GM12878 (cell line): ENCODE data around the gene CASP8AP2. TPM values are rescaled to one million over a fixed set of nuclear protein-coding genes. Genes with fewer than 3 reads are reported as not detected.

Experiments used
- ATAC-seq: fragments of 200-7000 bp; cut with Tn5 transposase; 3 replicates; pipeline ENCODE4 v1.9.1; 2020; ENCODE audit warnings: mild to moderate bottlenecking, moderate library complexity
- BruUV-seq: library from RNA; stranded (reverse); fragments of 400-500 nt; replicated peaks from 2 replicates; lab custom pipeline; 2021; lab: Mats Ljungman, UMichigan
- CTCF ChIA-PET: fragments of 300-600 bp; sonication (Branson Sonifier 250); formaldehyde crosslinking; extraction: SDS; loops from one replicate; lab custom pipeline; 2021; ENCODE audit warnings: inconsistent platforms; lab: Yijun Ruan, JAX
- POLR2A ChIA-PET: fragments of 350-600 bp; formaldehyde crosslinking; extraction: SDS; loops from one replicate; lab custom pipeline; 2021; ENCODE audit warnings: inconsistent platforms; lab: Charles Lee
- RAD21 ChIA-PET: fragments of 300-600 bp; sonication (Branson Sonifier 250); formaldehyde crosslinking; loops from one replicate; lab custom pipeline; 2023; ENCODE audit warnings: antibody characterized with exemption; ENCODE audit not compliant: unreplicated experiment; lab: Charles Lee
- SMC1A ChIA-PET: fragments of 300-600 bp; sonication (Branson Sonifier 250); formaldehyde crosslinking; loops from one replicate; lab custom pipeline; 2023; ENCODE audit not compliant: unreplicated experiment, uncharacterized antibody; lab: Charles Lee
- DNase-seq: peaks from one replicate; pipeline ENCODE4 v3.0.0-alpha.2; 2011; ENCODE audit warnings: low read depth, low spot score
- FAIRE-seq: peaks from 3 replicates; lab custom pipeline; 2011; peaks lifted over from hg19 to GRCh38; lab: Jason Lieb, UNC
- H2AFZ ChIP-seq: 2 replicates; pipeline ENCODE4 v1.6.0; 2011; ENCODE audit warnings: low read depth, low read length, control low read depth; ENCODE audit not compliant: control insufficient read depth
- H3K27ac ChIP-seq: 2 replicates; pipeline ENCODE4 v1.5.1; 2011; ENCODE audit warnings: control low read depth; ENCODE audit not compliant: control insufficient read depth, insufficient read depth
- H3K27me3 ChIP-seq, 2 experiments: replicated peaks in 1 of 2; 2 replicates each; pipeline versions ENCODE4 v1.6.0 to v1.6.1; 2011; ENCODE audit warnings: low read length in 1 of 2; ENCODE audit not compliant: control insufficient read depth in 2 of 2, insufficient read depth in 2 of 2
- H3K36me3 ChIP-seq, 2 experiments: 2 replicates each; pipeline ENCODE4 v1.5.1; 2011; ENCODE audit warnings: low read length in 1 of 2; ENCODE audit not compliant: control insufficient read depth in 2 of 2, insufficient read depth in 2 of 2
- H3K4me1 ChIP-seq: 2 replicates; pipeline ENCODE4 v1.6.1; 2011; ENCODE audit warnings: mild to moderate bottlenecking, low read length, moderate library complexity, mixed read lengths; ENCODE audit not compliant: control insufficient read depth, insufficient read depth
- H3K4me2 ChIP-seq: 2 replicates; pipeline ENCODE4 v1.6.0; 2011; ENCODE audit warnings: control low read depth; ENCODE audit not compliant: control insufficient read depth, insufficient read depth
- H3K4me3 ChIP-seq: fragments of 200-600 bp; sonication (generic); 2 replicates; pipeline ENCODE4 v1.5.1; 2016
- H3K79me2 ChIP-seq: 2 replicates; pipeline ENCODE4 v1.6.0; 2011; ENCODE audit warnings: low read length; ENCODE audit not compliant: control insufficient read depth, insufficient read depth
- H3K9ac ChIP-seq: 2 replicates; pipeline ENCODE4 v1.8.0; 2011; ENCODE audit warnings: low read length, control low read depth, mixed read lengths; ENCODE audit not compliant: control insufficient read depth, insufficient read depth
- H3K9me3 ChIP-seq: replicated peaks from 3 replicates; pipeline ENCODE4 v1.5.1; 2011; ENCODE audit warnings: mild to moderate bottlenecking, low read length; ENCODE audit not compliant: control insufficient read depth, insufficient read depth
- H4K20me1 ChIP-seq: 2 replicates; pipeline ENCODE4 v1.6.0; 2011; ENCODE audit not compliant: control insufficient read depth, insufficient read depth
- CHD2 ChIP-seq: IDR thresholded peaks from 2 replicates; pipeline ENCODE4 v1.6.1; 2011; ENCODE audit warnings: low read depth, low read length, improper control_type of control experiment, borderline replicate concordance
- CTCF ChIP-seq, 3 experiments: IDR thresholded peaks in 2 of 3; conservative IDR thresholded peaks in 1 of 3; 2 replicates each; pipeline ENCODE4 v1.5.1; 2011; ENCODE audit warnings: low read depth in 3 of 3, low read length in 3 of 3, mild to moderate bottlenecking in 3 of 3, control low read depth in 2 of 3, moderate library complexity in 2 of 3, inconsistent platforms in 1 of 3, mixed read lengths in 1 of 3; ENCODE audit not compliant: control insufficient read depth in 2 of 3, insufficient read depth in 1 of 3; ENCODE audit errors: extremely low read depth in 1 of 3
- HDAC6 ChIP-seq: fragments of 200-600 bp; sonication (generic); IDR thresholded peaks from one replicate; pipeline ENCODE4 v1.8.0; 2017; ENCODE audit warnings: antibody characterized with exemption; ENCODE audit not compliant: unreplicated experiment
- HDGF ChIP-seq: fragments of 450-650 bp; IDR thresholded peaks from 2 replicates; pipeline ENCODE4 v1.6.1; 2016; ENCODE audit warnings: antibody characterized with exemption
- KAT2A ChIP-seq: conservative IDR thresholded peaks from 2 replicates; pipeline ENCODE4 v1.6.1; 2011; ENCODE audit warnings: low read depth, low read length; ENCODE audit not compliant: control insufficient read depth
- KDM1A ChIP-seq: fragments of 200-600 bp; sonication (generic); IDR thresholded peaks from 2 replicates; pipeline ENCODE4 v1.6.1; 2016; ENCODE audit warnings: borderline replicate concordance
- NFYA ChIP-seq: IDR thresholded peaks from 2 replicates; pipeline ENCODE4 v1.6.1; 2011; ENCODE audit warnings: low read depth, mild to moderate bottlenecking, low read length, improper control_type of control experiment, borderline replicate concordance
- PKNOX1 ChIP-seq: fragments of 450-650 bp; IDR thresholded peaks from 2 replicates; pipeline ENCODE4 v1.6.1; 2016; ENCODE audit warnings: mild to moderate bottlenecking
- RFX5 ChIP-seq: IDR thresholded peaks from 2 replicates; pipeline ENCODE4 v1.6.1; 2011; ENCODE audit warnings: low read depth, low read length, improper control_type of control experiment
- SMAD1 ChIP-seq: fragments of 450-650 bp; IDR thresholded peaks from 2 replicates; pipeline ENCODE4 v1.6.1; 2018; ENCODE audit warnings: mild to moderate bottlenecking, low read depth; ENCODE audit not compliant: partially characterized antibody
- ZBED1 ChIP-seq: IDR thresholded peaks from 2 replicates; pipeline ENCODE4 v1.6.1; 2016; ENCODE audit warnings: borderline replicate concordance
- ZSCAN29 ChIP-seq: fragments of 450-650 bp; IDR thresholded peaks from 2 replicates; pipeline ENCODE4 v1.6.1; 2017; ENCODE audit warnings: mild to moderate bottlenecking, moderate library complexity
- WGBS: methylation state at CpG from one replicate; pipeline ENCODE4 v1.1.6; 2016; ENCODE audit warnings: low lambda C conversion rate; ENCODE audit not compliant: insufficient replicate concordance, insufficient coverage; ENCODE audit errors: missing lambda C conversion rate; 5-methylcytosine and 5-hydroxymethylcytosine counted together
- in situ Hi-C: fragments of 300-500 bp; cut with MboI; formaldehyde crosslinking; loops from 9 replicates; pipeline ENCODE4 v1.14.3; 2018; ENCODE audit warnings: mixed read lengths
- intact Hi-C: fragments of 100-400 bp; cut with micrococcal nuclease; formaldehyde crosslinking; loops from one replicate; pipeline ENCODE4 v1.14.2; 2022; ENCODE audit not compliant: unreplicated experiment
- polyA plus RNA-seq, 11 experiments: library from polyadenylated mRNA; depleted of rRNA in 4 of 11; unstranded in 6 of 11; stranded (reverse) in 5 of 11; fragments of >200 nt; fragmentation: Nextera tagmentation in 4 of 11; fragmentation: Illumina TruSeq in 1 of 11; extraction: Ambion mirVana in 4 of 11; extraction: Trizol in 1 of 11; gene quantifications; 1 replicate in 1 of 11; 2 replicates in 10 of 11; pipeline versions ENCODE4 v1.2.1 to v1.2.3, GENCODE V29; 2011 to 2016; ENCODE audit warnings: inconsistent platforms in 2 of 11, missing spikeins in 2 of 11, low read depth in 1 of 11
- total RNA-seq, 4 experiments: library from RNA; depleted of rRNA in 3 of 4; stranded (reverse); fragments of >200 nt in 3 of 4; fragmentation: Illumina TruSeq in 1 of 4; extraction: Trizol in 1 of 4; gene quantifications; 2 replicates each; pipeline versions ENCODE4 v1.2.1 to v1.2.3, GENCODE V29; 2013 to 2021

Gene CASP8AP2
- total and polyA plus RNA-seq, 10 of the 15 experiments (the other 5 are each of a cell fraction or from before 2014, with no cell fraction given) = 11.1 to 28.7 (median 17.1) TPM

DNA sequence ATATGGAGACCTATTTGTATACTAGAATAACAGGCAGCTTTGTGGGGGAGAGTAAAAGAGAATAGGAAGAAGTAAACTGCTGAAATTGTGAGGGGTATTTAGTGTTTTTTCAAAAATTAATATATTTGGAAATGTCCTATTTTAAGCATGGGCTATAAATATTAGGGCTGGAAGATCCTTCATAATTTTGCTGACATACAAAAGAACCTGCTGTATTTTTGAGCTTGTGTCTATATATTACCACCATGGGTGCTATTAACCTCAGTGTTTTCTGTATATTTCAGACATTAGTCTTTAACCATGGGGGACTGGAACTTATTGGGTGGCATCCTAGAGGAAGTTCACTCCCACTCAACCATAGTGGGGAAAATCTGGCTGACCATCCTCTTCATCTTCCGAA, 64.5 kb downstream of the CASP8AP2 start, which contains the start of gene GJA10:
Gene GJA10 (plus strand): TSS at position 301 of the 400 bp plus-strand sequence. CDS start 0 bp downstream, at position 301.
- no peak for DNase-seq
- no peak for ATAC-seq
- FAIRE-seq = no peak
- ChIA-PET RAD21 (no interaction called here), POLR2A (no interaction called here), SMC1A (no interaction called here), CTCF (no interaction called here)
- 79% methylated on average over 1 of the region's 1 CpG for WGBS
- intact Hi-C loops (no loop called here), in situ Hi-C loops (no loop called here)
- no peaks in the 10 kb centered on the region for H3K79me2 ChIP-seq
- H3K27me3 ChIP-seq = no peaks in the 10 kb centered on the region; a peak in 1 of 4 replicates
- H3K4me2 ChIP-seq = no peak within 1 kb of the TSS
- no peak within 1 kb of the TSS for H3K4me3 ChIP-seq
- H4K20me1 ChIP-seq = no peaks in the 10 kb centered on the region
- no peak within 1 kb of the TSS for H3K9ac ChIP-seq
- H3K36me3 ChIP-seq = no peaks in the 10 kb centered on the region
- no TSS peak for BruUV-seq
- H2AFZ ChIP-seq = no peak within 1 kb of the TSS
- TF ChIP-seq CTCF (IDR thresholded peaks at IDR 0.05 in 2 of 3, conservative IDR thresholded peaks at IDR 0.05 in 1 of 3; ENCODE audit: control insufficient read depth in 2 of 3, extremely low read depth in 1 of 3, insufficient read depth in 1 of 3, low read depth in 3 of 3, low read length in 3 of 3) (no peak), RFX5 (no peak), HDGF (no peak), NFYA (no peak), ZBED1 (no peak), KAT2A (no peak), ZSCAN29 (no peak), CHD2 (no peak), HDAC6 (no peak), SMAD1 (no peak), KDM1A (no peak), PKNOX1 (no peak)
- no peak within 1 kb of the TSS for H3K27ac ChIP-seq
- no peaks in the 10 kb centered on the region for H3K9me3 ChIP-seq
- H3K4me1 ChIP-seq = no peaks in the 10 kb centered on the region
